ENCODE data around the gene XRCC4.

Gene XRCC4

DNA sequence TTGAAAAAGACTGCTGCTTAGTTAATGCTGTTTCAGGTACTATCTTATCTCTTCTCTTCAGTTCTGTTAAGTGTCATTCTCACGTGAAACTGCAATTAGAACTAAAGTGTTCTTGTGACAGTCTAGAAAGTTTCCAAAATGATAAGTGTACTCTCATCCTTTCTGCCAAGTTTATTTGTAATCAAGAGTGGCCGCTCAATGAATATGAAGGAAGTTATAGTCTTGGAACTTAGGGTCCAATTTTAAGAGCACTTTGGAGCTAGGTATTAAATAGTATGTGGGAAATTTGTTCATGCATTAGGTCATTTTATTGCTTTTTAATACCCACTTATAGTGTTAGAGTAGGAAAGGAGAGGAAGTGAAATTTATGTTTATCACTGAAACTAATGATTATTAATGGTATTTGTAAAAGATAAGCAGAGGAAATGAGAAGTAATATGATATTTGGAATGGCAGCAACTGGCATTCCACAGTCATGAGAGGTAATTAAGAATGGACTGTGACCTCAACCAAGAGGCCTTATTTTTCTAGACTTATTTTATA, 20.4 kb downstream of the XRCC4 start:
- H3K9me3 ChIP-seq (replicated peaks in 1 of 2; ENCODE audit: control insufficient read depth in 2 of 2, insufficient read depth in 1 of 2, low read depth in 1 of 2, low read length in 2 of 2): peaks cover 0 to 8% of the 10 kb centered on the region in 2 donors
- no peak overlapping the region for H2BK120ac ChIP-seq (ENCODE audit: low read depth, low read length)
- no peak overlapping the region for H4K8ac ChIP-seq (ENCODE audit: low read depth, low read length)
- no peak overlapping the region for H2AK5ac ChIP-seq (ENCODE audit: low read depth, low read length)
- H2BK15ac ChIP-seq (ENCODE audit: low read length): no peak overlapping the region
- H3K79me1 ChIP-seq (ENCODE audit: low read depth, low read length): no peaks in the 10 kb centered on the region
- no peak overlapping the region for H2BK5ac ChIP-seq (ENCODE audit: low read length)
- no peak overlapping the region for H3K4me3 ChIP-seq (ENCODE audit: low read length in 2 of 2)
- H4K91ac ChIP-seq (ENCODE audit: low read depth, low read length, poor library complexity): no peak overlapping the region
- H3K4ac ChIP-seq (ENCODE audit: low read length): no peak overlapping the region
- H3K27ac ChIP-seq (replicated peaks; ENCODE audit: low read length): no peak overlapping the region
- peaks cover 0 to 10% of the 10 kb centered on the region in 2 donors for H3K4me1 ChIP-seq (ENCODE audit: control insufficient read depth in 2 of 2, insufficient read depth in 1 of 2, low read depth in 1 of 2, low read length in 2 of 2)
- no peak overlapping the region for H3K14ac ChIP-seq (ENCODE audit: low read length)
- H3K23ac ChIP-seq (ENCODE audit: low read depth, low read length, poor library complexity): no peak overlapping the region
- no CpG with 5 or more reads among the region's 2 CpGs for WGBS, 2 donors (ENCODE audit: extremely low coverage in 2 of 2, insufficient read length in 2 of 2, insufficient replicate concordance in 1 of 2)
- no peaks in the 10 kb centered on the region for H3K27me3 ChIP-seq (ENCODE audit: control insufficient read depth in 3 of 3, insufficient read depth in 3 of 3, low read depth in 1 of 3, low read length in 3 of 3)
- H2AFZ ChIP-seq (ENCODE audit: low read length): no peak overlapping the region
- H3K18ac ChIP-seq (ENCODE audit: low read length): no peak overlapping the region
- no peak overlapping the region for H3K4me2 ChIP-seq (ENCODE audit: insufficient read depth, low read length, poor library complexity, severe bottlenecking)
- H3K36me3 ChIP-seq (replicated peaks in 1 of 2; ENCODE audit: control insufficient read depth in 2 of 2, insufficient read depth in 2 of 2, low read length in 2 of 2): no peaks in the 10 kb centered on the region
- H2BK12ac ChIP-seq (ENCODE audit: low read length): no peak overlapping the region
- no peak for DNase-seq (ENCODE audit: low spot score)
- no peak overlapping the region for H3K9ac ChIP-seq (ENCODE audit: low read depth, low read length, poor library complexity)

DNA sequence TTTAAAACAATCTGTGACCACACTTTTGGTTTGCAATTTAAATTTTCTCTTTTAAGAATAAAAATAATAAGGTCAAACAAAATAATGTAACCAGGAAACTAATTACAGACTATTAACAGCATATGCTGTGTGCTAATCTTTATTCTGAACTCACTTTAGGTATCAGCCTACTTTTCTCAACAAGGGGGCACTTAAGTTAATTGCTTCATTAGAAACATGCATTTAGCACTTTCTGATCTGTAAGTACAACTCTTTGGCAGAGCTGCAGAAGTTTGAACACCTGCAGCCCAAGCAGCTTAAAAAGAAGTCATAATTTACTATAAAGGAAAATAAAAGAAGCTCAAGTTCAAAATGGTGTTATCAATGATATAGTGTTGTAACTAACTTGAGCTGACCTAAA, 21.7 kb downstream of the XRCC4 start:
- Histone ChIP-seq H3K23ac (ENCODE audit: low read depth, low read length, poor library complexity) (no peak overlapping the region), H2AFZ (ENCODE audit: low read length) (no peak overlapping the region), H3K4me3 (ENCODE audit: low read length in 2 of 2) (no peak overlapping the region), H2AK5ac (ENCODE audit: low read depth, low read length) (no peak overlapping the region), H2BK120ac (ENCODE audit: low read depth, low read length) (no peak overlapping the region), H3K18ac (ENCODE audit: low read length) (no peak overlapping the region), H3K36me3 (replicated peaks in 1 of 2; ENCODE audit: control insufficient read depth in 2 of 2, insufficient read depth in 2 of 2, low read length in 2 of 2) (no peaks in the 10 kb centered on the region), H3K9ac (ENCODE audit: low read depth, low read length, poor library complexity) (no peak overlapping the region), H2BK5ac (ENCODE audit: low read length) (no peak overlapping the region), H3K4ac (ENCODE audit: low read length) (no peak overlapping the region), H3K9me3 (replicated peaks in 1 of 2; ENCODE audit: control insufficient read depth in 2 of 2, insufficient read depth in 1 of 2, low read depth in 1 of 2, low read length in 2 of 2) (no peaks in the 10 kb centered on the region), H2BK15ac (ENCODE audit: low read length) (no peak overlapping the region), H2BK12ac (ENCODE audit: low read length) (no peak overlapping the region), H4K8ac (ENCODE audit: low read depth, low read length) (no peak overlapping the region), H3K14ac (ENCODE audit: low read length) (no peak overlapping the region), H3K27me3 (ENCODE audit: control insufficient read depth in 3 of 3, insufficient read depth in 3 of 3, low read depth in 1 of 3, low read length in 3 of 3) (no peaks in the 10 kb centered on the region), H3K4me2 (ENCODE audit: insufficient read depth, low read length, poor library complexity, severe bottlenecking) (no peak overlapping the region), H3K27ac (replicated peaks; ENCODE audit: low read length) (no peak overlapping the region), H3K79me1 (ENCODE audit: low read depth, low read length) (no peaks in the 10 kb centered on the region), H3K4me1 (ENCODE audit: control insufficient read depth in 2 of 2, insufficient read depth in 1 of 2, low read depth in 1 of 2, low read length in 2 of 2) (peaks cover 0 to 10% of the 10 kb centered on the region in 2 donors), H4K91ac (ENCODE audit: low read depth, low read length, poor library complexity) (no peak overlapping the region)
- DNase-seq (ENCODE audit: low spot score): no peak

DNA sequence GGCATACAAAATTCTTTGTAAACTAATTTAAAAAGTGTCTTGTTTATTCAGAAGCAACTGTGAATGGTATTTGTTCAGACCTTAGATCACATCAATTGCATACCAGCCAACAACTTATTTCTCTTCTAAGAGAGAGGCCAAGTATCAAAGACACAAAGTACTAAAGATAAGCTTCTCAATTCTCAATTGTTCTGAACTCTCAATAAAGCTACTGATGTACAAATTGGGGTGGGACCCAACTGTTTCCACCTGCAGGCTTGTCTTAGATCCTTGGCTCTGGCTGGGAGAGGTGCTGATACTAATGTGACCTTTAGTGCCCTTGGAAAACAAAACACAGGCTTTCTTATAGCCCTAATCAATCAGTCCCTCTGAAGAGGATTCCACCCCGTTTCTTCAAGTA, 22.1 kb downstream of the XRCC4 start:
- no CpG with 5 or more reads among the region's 1 CpG for WGBS, 2 donors (ENCODE audit: extremely low coverage in 2 of 2, insufficient read length in 2 of 2, insufficient replicate concordance in 1 of 2)

DNA sequence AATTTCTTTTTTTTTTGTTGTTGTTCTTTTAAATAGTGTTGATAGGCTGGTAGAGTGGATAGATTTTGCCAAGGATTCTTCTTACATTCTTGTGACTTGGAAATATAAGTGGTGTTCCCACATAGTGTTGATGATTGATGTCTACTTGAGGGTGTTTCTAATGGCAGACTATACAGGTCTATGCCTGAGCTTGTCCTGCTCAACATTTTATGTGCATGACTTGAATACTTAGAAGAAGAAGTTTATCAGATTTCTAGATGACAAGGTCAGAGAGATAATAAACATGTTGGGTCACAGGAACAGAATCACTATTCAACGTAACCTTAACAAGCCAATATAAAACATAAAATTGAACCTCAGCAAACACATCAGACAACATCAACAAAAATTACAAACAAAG, 24.2 kb downstream of the XRCC4 start:
- no peak overlapping the region for H2BK5ac ChIP-seq (ENCODE audit: low read length)
- H3K79me1 ChIP-seq (ENCODE audit: low read depth, low read length): no peaks in the 10 kb centered on the region
- H4K91ac ChIP-seq (ENCODE audit: low read depth, low read length, poor library complexity): no peak overlapping the region
- H3K4me3 ChIP-seq (ENCODE audit: low read length in 2 of 2): no peak overlapping the region
- no peak overlapping the region for H3K14ac ChIP-seq (ENCODE audit: low read length)
- no peak overlapping the region for H3K27ac ChIP-seq (replicated peaks; ENCODE audit: low read length)
- H2BK12ac ChIP-seq (ENCODE audit: low read length): no peak overlapping the region
- no peak overlapping the region for H3K9ac ChIP-seq (ENCODE audit: low read depth, low read length, poor library complexity)
- no peak overlapping the region for H2BK15ac ChIP-seq (ENCODE audit: low read length)
- H3K4me1 ChIP-seq (ENCODE audit: control insufficient read depth in 2 of 2, insufficient read depth in 1 of 2, low read depth in 1 of 2, low read length in 2 of 2): peaks cover 0 to 10% of the 10 kb centered on the region in 2 donors
- no peak overlapping the region for H4K8ac ChIP-seq (ENCODE audit: low read depth, low read length)
- DNase-seq (ENCODE audit: low spot score): no peak
- no peak overlapping the region for H2AK5ac ChIP-seq (ENCODE audit: low read depth, low read length)
- no peak overlapping the region for H2BK120ac ChIP-seq (ENCODE audit: low read depth, low read length)
- H3K4me2 ChIP-seq (ENCODE audit: insufficient read depth, low read length, poor library complexity, severe bottlenecking): no peak overlapping the region
- H3K4ac ChIP-seq (ENCODE audit: low read length): no peak overlapping the region
- H3K18ac ChIP-seq (ENCODE audit: low read length): no peak overlapping the region
- no peaks in the 10 kb centered on the region for H3K9me3 ChIP-seq (replicated peaks in 1 of 2; ENCODE audit: control insufficient read depth in 2 of 2, insufficient read depth in 1 of 2, low read depth in 1 of 2, low read length in 2 of 2)
- H3K23ac ChIP-seq (ENCODE audit: low read depth, low read length, poor library complexity): no peak overlapping the region
- WGBS, 2 donors (ENCODE audit: extremely low coverage in 2 of 2, insufficient read length in 2 of 2, insufficient replicate concordance in 1 of 2): no CpG with 5 or more reads among the region's 1 CpG
- H3K36me3 ChIP-seq (replicated peaks in 1 of 2; ENCODE audit: control insufficient read depth in 2 of 2, insufficient read depth in 2 of 2, low read length in 2 of 2): no peaks in the 10 kb centered on the region
- H3K27me3 ChIP-seq (ENCODE audit: control insufficient read depth in 3 of 3, insufficient read depth in 3 of 3, low read depth in 1 of 3, low read length in 3 of 3): no peaks in the 10 kb centered on the region
- no peak overlapping the region for H2AFZ ChIP-seq (ENCODE audit: low read length)

More for the DNA sequence above, 22.1 kb downstream of the XRCC4 start:
- Histone ChIP-seq H4K8ac (ENCODE audit: low read depth, low read length) (no peak overlapping the region), H3K79me1 (ENCODE audit: low read depth, low read length) (no peaks in the 10 kb centered on the region), H3K27me3 (ENCODE audit: control insufficient read depth in 3 of 3, insufficient read depth in 3 of 3, low read depth in 1 of 3, low read length in 3 of 3) (no peaks in the 10 kb centered on the region), H3K27ac (replicated peaks; ENCODE audit: low read length) (no peak overlapping the region), H4K91ac (ENCODE audit: low read depth, low read length, poor library complexity) (no peak overlapping the region), H3K9ac (ENCODE audit: low read depth, low read length, poor library complexity) (no peak overlapping the region), H3K36me3 (replicated peaks in 1 of 2; ENCODE audit: control insufficient read depth in 2 of 2, insufficient read depth in 2 of 2, low read length in 2 of 2) (no peaks in the 10 kb centered on the region), H2AK5ac (ENCODE audit: low read depth, low read length) (no peak overlapping the region), H2BK5ac (ENCODE audit: low read length) (no peak overlapping the region), H3K9me3 (replicated peaks in 1 of 2; ENCODE audit: control insufficient read depth in 2 of 2, insufficient read depth in 1 of 2, low read depth in 1 of 2, low read length in 2 of 2) (no peaks in the 10 kb centered on the region), H2BK15ac (ENCODE audit: low read length) (no peak overlapping the region), H3K18ac (ENCODE audit: low read length) (no peak overlapping the region), H3K4ac (ENCODE audit: low read length) (no peak overlapping the region), H2BK120ac (ENCODE audit: low read depth, low read length) (no peak overlapping the region), H2BK12ac (ENCODE audit: low read length) (no peak overlapping the region), H3K4me3 (ENCODE audit: low read length in 2 of 2) (no peak overlapping the region), H2AFZ (ENCODE audit: low read length) (peak overlapping the region; percentile 8), H3K14ac (ENCODE audit: low read length) (no peak overlapping the region), H3K4me2 (ENCODE audit: insufficient read depth, low read length, poor library complexity, severe bottlenecking) (no peak overlapping the region), H3K23ac (ENCODE audit: low read depth, low read length, poor library complexity) (no peak overlapping the region), H3K4me1 (ENCODE audit: control insufficient read depth in 2 of 2, insufficient read depth in 1 of 2, low read depth in 1 of 2, low read length in 2 of 2) (peaks cover 0 to 10% of the 10 kb centered on the region in 2 donors)
- DNase-seq (ENCODE audit: low spot score): peak; percentile 31
